GM21528 (cell line): ENCODE data around the gene SPINK4.

ENCODE experiments used
- ATAC-seq: cut with Tn5 transposase; IDR thresholded peaks from one replicate; pipeline ENCODE4 v1.9.1; 2021; ENCODE audit warnings: mild to moderate bottlenecking, moderate library complexity; ENCODE audit not compliant: unreplicated experiment, low FRiP score

Gene SPINK4

GRCh38 chr9:33228606-33229005, 11.4 kb upstream of the SPINK4 start:
- no peak for ATAC-seq

- no peak for ATAC-seq
Observed at GRCh38 chr9:33229359-33230114, 10.4 kb upstream of the SPINK4 start.

GRCh38 chr9:33230756-33231622, 9.0 kb upstream of the SPINK4 start:
- ATAC-seq: no peak

- no peak for ATAC-seq
Observed at GRCh38 chr9:33231623-33231942, 8.4 kb upstream of the SPINK4 start.

GRCh38 chr9:33232815-33233214, 7.2 kb upstream of the SPINK4 start:
- ATAC-seq: no peak

GRCh38 chr9:33233626-33234342, 6.2 kb upstream of the SPINK4 start:
- ATAC-seq: no peak

GRCh38 chr9:33234511-33235467, 5.2 kb upstream of the SPINK4 start:
- no peak for ATAC-seq

GRCh38 chr9:33236571-33236970, 3.4 kb upstream of the SPINK4 start:
- ATAC-seq: no peak

- no peak for ATAC-seq
Observed at GRCh38 chr9:33241298-33241697, 1.3 kb downstream of the SPINK4 start.

GRCh38 chr9:33242609-33243134, 2.7 kb downstream of the SPINK4 start:
- no peak for ATAC-seq

GRCh38 chr9:33244137-33244784, 4.3 kb downstream of the SPINK4 start:
- no peak for ATAC-seq

- no peak for ATAC-seq
Observed at GRCh38 chr9:33245341-33245740, 5.4 kb downstream of the SPINK4 start.

GRCh38 chr9:33246269-33246860, 6.4 kb downstream of the SPINK4 start:
- no peak for ATAC-seq

- no peak for ATAC-seq
Observed at GRCh38 chr9:33248606-33249005, 8.6 kb downstream of the SPINK4 start.

GRCh38 chr9:33249087-33249658, 9.2 kb downstream of the SPINK4 start:
- ATAC-seq: peak; percentile 66

- no peak for ATAC-seq
Observed at GRCh38 chr9:33249983-33250382, 10.0 kb downstream of the SPINK4 start.

GRCh38 chr9:33250458-33250995, 10.6 kb downstream of the SPINK4 start:
- ATAC-seq: no peak

GRCh38 chr9:33254211-33254610, 14.2 kb downstream of the SPINK4 start:
- ATAC-seq: no peak
